GM19452 (cell line): Measurements from ENCODE around the gene SUPT5H.

Source experiments
- ATAC-seq: cut with Tn5 transposase; IDR thresholded peaks from one replicate; pipeline ENCODE4 v1.9.1; 2021; ENCODE audit not compliant: unreplicated experiment

The SUPT5H gene

DNA sequence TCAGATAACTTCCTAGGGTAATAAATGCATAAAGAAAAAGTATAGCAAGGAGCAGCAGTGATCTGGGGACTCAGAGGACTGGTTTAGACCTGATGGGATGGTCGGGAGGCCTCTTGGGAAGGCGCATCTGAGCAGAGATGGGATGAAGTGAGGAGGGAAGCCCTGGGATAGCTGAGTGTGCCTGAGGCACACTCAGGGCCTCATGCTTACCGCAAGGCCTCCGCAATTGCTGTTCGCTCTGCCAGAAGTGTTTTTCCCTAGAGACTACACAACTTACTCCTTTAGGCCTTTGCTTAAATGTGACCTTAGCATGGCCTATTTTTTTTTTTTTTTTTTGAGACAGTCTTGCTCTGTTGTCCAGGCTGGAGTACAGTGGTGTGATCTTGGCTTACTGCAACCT lies 49.3 kb downstream of the SUPT5H start:
- ATAC-seq: no peak

DNA sequence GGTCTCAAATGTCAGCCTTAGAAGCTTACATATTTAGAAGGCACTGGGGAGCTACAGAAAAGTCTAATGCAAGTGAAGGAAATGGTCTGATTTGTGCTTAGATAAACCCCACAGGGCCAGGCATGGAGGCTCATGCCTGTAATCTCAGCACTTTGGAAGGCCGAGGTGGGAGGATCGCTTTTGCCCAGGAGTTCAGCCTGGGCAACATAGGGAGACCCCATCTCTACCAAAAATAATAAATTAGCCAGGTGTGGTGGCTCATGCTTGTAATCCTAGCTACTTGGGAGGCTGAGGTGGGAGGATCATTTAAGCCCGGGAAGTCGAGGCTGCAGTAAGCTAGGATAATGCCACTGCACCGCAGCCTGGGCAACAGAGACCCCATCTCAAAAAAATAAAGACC lies 50.7 kb downstream of the SUPT5H start:
- no peak for ATAC-seq

DNA sequence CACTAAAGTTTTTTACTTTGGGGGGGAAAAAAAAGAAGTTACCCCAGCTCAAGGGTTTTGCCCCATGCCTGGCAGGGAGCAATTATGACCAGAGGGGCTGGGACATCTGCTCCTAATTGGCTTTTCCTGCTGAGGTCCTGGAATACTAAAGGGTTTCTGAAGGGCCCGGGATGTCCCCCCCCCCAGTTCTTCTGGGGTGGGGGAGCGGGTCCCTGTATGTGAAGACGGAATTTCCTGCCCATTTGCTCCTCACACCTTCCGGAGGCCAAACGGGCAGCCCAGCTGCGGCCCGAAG lies 52.3 kb downstream of the SUPT5H start:
- ATAC-seq: no peak

DNA sequence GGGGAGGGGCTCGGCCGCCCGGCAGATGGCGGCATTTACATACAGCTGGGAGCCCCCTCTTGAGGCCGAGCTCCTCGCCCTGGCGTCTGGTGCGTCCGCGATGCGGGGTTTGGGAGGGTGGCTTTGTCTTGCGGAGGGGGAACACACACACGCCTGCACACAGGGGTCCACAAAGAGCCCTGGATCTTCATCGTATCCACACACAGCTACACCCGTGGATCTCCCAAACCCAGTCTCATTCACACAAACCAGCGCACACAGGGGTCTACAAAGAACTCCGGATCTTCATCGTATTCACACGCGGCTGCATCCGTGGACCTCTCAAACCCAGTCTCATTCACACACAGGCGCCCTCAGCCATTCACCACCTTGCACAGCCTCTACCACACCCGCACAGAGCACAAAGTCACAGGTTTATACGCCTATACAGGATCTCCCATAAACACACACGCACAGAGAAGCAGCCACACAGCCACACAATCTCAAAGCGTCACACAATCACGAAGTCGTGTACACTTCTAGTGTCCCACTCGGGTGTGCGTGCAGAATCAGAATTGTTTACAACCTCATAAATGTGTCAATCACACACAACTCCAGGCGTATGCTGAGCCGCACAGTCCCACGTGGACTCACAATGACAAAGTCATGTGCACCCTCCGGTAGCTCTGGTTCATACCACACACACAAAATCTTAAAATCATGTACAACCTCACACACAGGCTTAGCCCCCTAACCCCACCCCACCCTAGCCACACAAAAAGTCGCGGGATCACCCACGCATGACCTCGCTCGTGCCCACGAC lies 52.8 kb downstream of the SUPT5H start:
- no peak for ATAC-seq

DNA sequence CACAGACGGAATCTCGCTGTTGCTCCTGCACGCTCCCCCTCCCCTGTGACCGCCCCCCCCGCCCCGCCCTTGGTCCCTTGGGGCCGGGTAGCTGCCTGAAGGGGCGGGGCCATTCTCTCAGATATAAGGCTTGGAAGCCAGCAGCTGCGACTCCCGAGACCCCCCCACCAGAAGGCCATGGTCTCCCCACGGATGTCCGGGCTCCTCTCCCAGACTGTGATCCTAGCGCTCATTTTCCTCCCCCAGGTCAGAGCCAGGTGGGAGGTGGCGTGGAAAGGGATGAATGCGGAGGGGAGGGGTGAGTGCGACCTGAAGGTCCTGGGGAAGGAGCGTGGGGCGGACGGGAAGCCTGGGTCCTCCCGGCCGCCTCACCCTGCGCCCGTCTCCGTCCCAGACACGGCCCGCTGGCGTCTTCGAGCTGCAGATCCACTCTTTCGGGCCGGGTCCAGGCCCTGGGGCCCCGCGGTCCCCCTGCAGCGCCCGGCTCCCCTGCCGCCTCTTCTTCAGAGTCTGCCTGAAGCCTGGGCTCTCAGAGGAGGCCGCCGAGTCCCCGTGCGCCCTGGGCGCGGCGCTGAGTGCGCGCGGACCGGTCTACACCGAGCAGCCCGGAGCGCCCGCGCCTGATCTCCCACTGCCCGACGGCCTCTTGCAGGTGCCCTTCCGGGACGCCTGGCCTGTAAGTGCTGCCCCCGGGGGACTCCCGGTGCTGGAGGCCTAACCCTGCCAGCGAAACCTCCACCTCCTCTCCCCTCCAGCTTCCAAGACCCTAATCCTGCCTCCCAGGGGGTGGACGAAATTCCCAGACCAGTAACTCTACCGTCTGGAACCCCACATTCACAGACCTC lies 53.6 kb downstream of the SUPT5H start, which contains the start of gene DLL3:
Gene DLL3, plus strand, starts transcription at position 150 of the 845 bp plus-strand sequence. Its CDS starts 28 bp downstream, at position 178.
- no peak for ATAC-seq

DNA sequence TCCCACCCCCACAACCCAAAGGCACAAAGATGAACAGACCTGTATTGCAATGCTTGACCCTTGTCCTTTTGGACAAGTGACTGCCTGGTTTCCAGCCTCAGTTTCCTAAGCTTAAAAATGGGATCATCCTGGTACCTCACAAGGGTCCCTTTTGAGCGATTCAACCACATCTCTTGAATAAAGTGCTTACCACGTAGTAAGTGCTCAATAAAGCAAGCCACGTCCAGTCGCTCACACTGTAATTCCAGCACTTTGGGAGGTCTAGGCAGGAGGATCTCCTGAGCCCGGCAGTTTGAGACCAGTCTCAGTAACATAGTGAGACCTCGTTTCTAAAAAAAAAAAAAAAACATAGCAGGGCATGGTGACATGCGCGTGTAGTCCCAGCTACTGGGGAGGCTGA lies 54.5 kb downstream of the SUPT5H start:
- no peak for ATAC-seq

DNA sequence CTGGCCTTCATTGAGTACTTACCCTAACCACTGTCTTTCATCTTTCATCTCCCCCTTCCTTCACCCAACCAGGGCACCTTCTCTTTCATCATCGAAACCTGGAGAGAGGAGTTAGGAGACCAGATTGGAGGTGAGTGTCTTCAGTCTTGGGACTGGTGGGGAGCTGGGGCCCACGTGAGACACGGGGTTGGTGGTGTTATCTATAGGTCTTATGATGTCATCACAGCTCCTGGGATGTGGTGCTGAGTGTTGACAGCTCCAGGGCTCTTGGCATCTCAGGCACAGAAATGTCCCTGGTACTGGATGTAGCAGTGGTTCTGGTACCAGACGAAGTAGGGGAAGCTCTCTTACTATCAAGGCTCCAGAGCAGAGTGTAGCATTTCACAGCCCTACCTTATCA lies 55.2 kb downstream of the SUPT5H start:
- ATAC-seq: no peak

DNA sequence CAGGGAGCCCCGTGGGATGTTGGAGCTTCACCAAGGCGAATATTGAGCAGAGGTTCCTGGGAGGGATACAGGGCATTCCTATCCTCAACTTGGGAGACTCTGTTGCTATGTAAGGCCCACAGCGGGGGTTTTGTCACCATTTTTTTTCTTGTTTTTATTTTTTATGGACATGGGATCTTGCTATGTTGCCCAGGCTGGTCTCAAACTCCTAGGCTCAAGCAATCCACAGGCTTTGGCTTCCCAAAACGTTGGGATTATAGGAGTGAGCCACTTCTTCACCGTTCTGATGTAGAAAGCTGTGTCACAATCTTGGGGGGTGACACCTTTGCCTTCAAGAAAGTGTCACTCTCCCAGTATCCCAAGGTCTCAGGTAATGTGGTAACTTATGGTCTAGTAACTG lies 56.0 kb downstream of the SUPT5H start:
- no peak for ATAC-seq

DNA sequence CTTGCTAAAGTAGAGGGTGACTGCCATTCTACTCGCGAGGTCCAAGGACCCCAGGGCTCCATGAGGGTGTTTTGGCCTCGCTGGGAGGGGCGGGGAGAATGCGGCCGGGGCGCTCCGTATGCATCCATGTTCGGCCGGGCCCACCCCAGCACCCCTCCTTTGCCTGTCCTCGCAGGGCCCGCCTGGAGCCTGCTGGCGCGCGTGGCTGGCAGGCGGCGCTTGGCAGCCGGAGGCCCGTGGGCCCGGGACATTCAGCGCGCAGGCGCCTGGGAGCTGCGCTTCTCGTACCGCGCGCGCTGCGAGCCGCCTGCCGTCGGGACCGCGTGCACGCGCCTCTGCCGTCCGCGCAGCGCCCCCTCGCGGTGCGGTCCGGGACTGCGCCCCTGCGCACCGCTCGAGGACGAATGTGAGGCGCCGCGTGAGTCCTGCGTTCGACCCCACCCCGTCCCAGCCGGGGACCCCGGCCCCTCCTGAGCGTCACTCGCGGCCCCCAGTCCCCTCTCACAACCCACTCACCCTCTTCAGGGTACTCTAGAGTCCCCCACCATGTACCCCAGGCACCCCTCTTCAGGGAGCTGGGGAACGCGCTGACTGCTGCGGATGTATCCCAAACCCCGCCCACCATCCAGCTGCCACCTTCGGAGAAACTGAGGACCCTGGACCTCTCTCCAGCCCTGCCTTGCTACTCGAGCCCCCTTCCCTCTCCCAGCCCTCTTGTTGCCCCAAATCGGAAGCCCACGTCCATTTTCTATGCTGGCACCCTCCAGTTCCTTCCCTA lies 57.4 kb downstream of the SUPT5H start:
- no peak for ATAC-seq

DNA sequence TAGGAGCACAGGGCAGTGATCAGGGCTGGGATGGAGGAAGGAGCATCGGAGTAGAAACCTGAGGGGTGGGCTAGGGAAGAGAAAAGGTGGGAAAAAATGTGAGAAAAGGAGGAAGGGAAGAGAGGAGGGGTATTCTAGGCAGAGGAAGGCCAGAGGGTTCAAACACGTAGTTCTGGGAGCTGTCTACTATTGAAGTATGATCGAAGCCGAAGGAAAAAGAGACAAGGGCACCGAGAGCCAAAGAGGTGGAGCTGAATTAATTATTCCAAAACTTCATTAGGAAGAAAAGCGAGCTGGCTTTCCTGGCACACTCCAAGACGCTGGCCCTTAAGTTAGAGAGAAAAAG lies 61.2 kb downstream of the SUPT5H start:
- ATAC-seq: no peak

DNA sequence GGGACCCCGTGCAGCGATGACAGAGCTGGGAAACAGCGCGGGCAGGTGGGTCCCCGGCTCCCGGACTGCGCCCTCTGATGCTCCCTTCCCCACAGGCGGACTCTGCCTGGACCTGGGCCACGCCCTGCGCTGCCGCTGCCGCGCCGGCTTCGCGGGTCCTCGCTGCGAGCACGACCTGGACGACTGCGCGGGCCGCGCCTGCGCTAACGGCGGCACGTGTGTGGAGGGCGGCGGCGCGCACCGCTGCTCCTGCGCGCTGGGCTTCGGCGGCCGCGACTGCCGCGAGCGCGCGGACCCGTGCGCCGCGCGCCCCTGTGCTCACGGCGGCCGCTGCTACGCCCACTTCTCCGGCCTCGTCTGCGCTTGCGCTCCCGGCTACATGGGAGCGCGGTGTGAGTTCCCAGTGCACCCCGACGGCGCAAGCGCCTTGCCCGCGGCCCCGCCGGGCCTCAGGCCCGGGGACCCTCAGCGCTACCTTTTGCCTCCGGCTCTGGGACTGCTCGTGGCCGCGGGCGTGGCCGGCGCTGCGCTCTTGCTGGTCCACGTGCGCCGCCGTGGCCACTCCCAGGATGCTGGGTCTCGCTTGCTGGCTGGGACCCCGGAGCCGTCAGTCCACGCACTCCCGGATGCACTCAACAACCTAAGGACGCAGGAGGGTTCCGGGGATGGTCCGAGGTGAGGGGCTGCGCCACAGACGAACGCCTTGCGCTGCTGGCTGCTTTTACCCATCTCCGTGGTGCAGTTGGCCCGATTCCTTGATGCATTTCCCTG lies 61.7 kb downstream of the SUPT5H start:
- no peak for ATAC-seq

DNA sequence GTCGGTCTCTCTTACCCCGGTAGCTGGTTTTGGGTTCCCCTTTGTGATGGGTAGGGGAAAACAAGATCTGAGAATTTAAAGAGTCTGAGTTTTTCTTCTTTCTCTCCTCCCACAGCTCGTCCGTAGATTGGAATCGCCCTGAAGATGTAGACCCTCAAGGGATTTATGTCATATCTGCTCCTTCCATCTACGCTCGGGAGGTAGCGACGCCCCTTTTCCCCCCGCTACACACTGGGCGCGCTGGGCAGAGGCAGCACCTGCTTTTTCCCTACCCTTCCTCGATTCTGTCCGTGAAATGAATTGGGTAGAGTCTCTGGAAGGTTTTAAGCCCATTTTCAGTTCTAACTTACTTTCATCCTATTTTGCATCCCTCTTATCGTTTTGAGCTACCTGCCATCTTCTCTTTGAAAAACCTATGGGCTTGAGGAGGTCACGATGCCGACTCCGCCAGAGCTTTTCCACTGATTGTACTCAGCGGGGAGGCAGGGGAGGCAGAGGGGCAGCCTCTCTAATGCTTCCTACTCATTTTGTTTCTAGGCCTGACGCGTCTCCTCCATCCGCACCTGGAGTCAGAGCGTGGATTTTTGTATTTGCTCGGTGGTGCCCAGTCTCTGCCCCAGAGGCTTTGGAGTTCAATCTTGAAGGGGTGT lies 62.5 kb downstream of the SUPT5H start:
- ATAC-seq: no peak

DNA sequence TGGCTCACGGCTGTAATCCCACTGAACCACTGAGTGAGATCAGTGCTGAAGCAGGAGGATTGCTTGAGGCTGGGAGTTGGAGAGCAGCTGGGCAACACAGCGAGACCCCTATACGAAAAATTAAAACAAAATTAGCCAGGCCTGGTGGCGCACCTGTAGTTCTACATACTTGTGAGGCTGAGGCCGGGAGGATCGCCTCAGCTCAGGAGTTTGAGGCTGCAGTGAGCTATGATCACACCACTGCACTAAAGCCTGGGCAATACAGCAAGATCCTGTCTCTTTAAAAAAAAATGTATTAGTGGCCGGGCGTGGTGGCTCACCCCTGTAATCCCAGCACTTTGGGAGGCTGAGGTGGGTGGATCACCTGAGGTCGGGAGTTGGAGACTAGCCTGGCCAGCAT lies 63.2 kb downstream of the SUPT5H start:
- no peak for ATAC-seq

DNA sequence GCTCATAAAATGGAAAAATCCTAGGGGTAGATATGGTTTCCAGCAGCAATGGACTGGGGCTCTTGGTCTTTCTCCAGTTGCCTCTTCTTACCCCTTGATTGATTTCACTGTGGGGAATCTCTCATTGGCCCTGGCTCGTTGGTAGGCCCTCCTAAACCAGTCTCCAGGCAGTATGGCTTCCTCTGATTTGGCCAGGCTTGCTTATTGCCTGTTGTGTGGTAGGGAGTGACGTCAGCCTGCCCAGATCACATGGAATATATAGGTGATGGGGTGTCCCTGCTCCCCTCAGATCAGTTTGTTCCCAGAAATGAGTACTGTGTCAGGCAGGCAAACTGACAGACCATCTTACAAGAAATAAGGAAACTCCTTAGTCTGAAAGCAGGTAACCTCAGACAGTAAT lies 63.9 kb downstream of the SUPT5H start:
- no peak for ATAC-seq

DNA sequence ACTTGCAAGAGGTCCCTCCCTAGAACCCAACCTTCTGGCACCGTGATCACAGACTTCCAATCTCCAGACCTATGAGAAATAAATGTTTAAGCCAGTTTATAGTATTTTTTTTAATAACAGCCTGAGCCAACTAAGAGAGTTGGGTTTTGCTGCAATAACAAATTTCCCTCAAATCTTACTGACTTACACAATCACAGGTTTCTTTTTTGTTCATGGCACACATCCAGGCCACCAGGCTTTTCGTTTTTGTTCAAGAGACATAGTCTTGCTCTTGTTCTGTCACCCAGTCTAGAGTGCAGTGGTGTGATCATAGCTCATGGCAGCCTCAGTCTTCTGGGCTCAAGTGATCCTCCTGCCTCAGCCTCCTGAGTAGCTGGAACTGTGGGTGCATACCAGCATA lies 67.6 kb downstream of the SUPT5H start:
- no peak for ATAC-seq

DNA sequence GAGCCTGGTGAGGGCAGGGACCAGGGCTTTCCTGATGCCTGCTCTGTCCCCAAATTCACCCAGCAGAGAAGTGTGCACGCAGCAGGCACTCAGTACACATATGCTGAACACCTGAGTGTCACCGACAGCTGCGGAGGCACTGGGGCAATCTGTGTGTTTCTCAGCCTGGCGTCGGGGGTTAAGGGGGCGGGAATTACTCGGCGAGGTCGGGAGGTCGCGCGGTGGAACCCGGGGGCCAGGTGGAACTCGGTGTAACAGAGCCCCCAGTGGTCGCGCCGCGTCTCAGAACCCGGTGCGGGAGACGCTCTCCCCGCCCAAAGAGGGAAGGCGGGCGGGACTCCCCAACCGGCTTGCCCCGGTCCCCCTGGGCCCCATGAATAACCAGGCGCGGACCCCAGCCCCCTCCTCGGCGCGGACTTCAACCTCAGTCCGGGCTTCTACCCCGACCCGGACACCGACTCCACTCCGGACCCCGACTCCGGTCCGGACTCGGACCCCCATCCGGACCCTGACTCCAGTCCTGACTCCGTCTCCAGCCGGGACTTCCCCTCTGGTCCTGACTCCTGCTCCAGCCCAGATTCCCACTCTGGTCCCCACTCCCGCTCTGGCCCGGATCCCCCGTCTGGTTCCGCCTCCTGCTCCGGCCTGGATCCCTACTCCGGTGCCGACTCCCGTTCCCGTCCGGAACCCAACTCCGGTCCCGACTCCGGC lies 69.6 kb downstream of the SUPT5H start, which contains the start of gene SELENOV:
Gene SELENOV, plus strand, starts transcription at position 300 of the 711 bp plus-strand sequence. Its CDS starts 74 bp downstream, at position 374.
- no peak for ATAC-seq

DNA sequence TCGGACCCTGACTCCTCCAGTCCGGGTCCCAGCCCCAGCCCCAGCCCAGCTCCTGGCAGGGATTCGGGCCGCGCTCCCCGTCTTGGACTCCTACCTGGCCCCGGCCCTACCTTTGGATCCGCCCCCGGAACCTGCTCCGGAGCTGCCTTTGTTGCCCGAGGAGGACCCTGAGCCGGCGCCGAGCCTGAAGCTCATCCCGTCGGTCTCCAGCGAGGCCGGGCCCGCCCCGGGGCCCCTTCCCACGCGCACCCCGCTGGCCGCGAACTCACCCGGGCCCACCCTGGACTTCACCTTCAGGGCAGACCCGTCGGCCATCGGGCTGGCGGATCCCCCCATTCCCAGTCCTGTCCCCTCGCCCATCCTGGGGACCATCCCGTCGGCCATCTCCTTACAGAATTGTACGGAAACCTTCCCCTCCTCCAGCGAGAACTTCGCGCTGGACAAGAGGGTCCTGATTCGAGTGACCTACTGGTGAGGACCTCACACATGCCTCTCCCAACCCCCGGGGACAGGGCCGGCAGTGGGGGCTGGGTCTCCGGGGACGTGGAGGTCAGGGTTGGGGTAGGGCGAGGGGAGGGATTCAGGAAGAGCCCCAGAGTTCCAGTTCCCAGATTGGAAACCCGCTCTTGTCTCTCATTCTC lies 70.3 kb downstream of the SUPT5H start:
- no peak for ATAC-seq

DNA sequence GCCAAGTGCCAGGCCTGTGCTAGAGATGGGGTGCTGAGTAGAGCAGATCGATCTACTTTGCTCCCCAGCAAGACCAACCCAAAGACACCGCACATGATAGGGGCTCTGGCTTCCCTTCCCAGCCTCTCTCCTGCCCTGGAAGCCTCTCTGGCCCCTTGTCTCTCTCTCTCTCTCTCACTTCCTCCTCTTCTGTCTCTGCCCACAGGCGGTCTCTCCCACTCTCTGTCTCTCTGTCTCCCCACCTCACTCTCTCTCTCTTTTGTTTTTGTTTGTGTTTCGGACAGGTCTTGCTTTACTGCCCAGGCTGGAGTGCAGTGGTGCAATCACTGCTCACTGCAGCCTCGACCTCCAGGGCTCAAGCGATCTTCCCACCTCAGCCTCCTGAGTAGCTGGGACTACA lies 70.9 kb downstream of the SUPT5H start:
- ATAC-seq: no peak

DNA sequence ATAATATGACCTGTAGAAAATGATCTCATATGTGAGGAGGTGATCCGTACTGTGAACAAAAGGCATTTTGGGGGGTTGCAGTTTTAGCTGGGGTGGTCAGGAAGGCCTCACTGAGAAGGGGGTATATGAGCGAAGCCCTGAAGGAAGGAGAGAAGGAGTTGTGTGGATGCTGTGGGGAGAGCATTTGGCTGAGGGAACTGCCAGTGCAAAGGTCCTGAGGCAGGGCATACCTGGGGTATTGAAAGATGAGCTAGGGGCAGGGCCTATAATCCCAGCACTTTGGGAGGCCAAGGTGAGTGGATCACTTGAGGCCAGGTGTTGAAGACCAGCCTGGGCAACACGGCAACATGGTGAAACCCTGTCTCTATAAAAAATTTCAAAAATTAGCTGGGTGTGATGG lies 72.0 kb downstream of the SUPT5H start:
- ATAC-seq: no peak
